Astrocyte of the cerebellum (primary cell): ENCODE measurements around the gene FXYD7.

Experiments used
- DNase-seq: peaks from one replicate; pipeline ENCODE4 v3.0.0-alpha.2; 2011; ENCODE audit warnings: low read depth
- H3K4me3 ChIP-seq: 2 replicates; pipeline ENCODE4 v1.5.1; 2011; ENCODE audit warnings: mild to moderate bottlenecking, low read depth, low read length, moderate library complexity
- CTCF ChIP-seq: IDR thresholded peaks from 2 replicates; pipeline ENCODE4 v1.5.1; 2012; ENCODE audit warnings: low read length, low read depth, moderate library complexity, mild to moderate bottlenecking; ENCODE audit errors: missing control alignments
- in situ Hi-C: cut with HindIII; loops from 2 replicates; pipeline ENCODE4 v1.10.0; 2017; ENCODE audit warnings: low sequenced_read_pairs

FXYD7 gene

GRCh38 chr19:35117799-35118198 is 25.3 kb upstream of the FXYD7 start:
- no peak for DNase-seq
- in situ Hi-C loops, result no loop called here
- TF ChIP-seq CTCF, result no peak
- H3K4me3 ChIP-seq, result no peak overlapping the region

- no peak overlapping the region for H3K4me3 ChIP-seq
- in situ Hi-C loops, result no loop called here
- no peak for TF ChIP-seq CTCF
- DNase-seq, result no peak
Observed at GRCh38 chr19:35118268-35119020, 24.6 kb upstream of the FXYD7 start.

GRCh38 chr19:35119091-35119490 is 24.0 kb upstream of the FXYD7 start:
- TF ChIP-seq CTCF, result no peak
- no peak for DNase-seq
- H3K4me3 ChIP-seq, result no peak overlapping the region
- in situ Hi-C loops, result no loop called here

GRCh38 chr19:35119578-35120155 is 23.4 kb upstream of the FXYD7 start:
- in situ Hi-C loops, result no loop called here
- no peak overlapping the region for H3K4me3 ChIP-seq

GRCh38 chr19:35120492-35120891 is 22.6 kb upstream of the FXYD7 start:
- DNase-seq, result peak; percentile 5
- H3K4me3 ChIP-seq, result no peak overlapping the region
- in situ Hi-C loops, result no loop called here
- TF ChIP-seq CTCF, result no peak

More at GRCh38 chr19:35119578-35120155, 23.4 kb upstream of the FXYD7 start:
- TF ChIP-seq CTCF, result no peak
- no peak for DNase-seq

GRCh38 chr19:35120898-35121297 is 22.2 kb upstream of the FXYD7 start:
- H3K4me3 ChIP-seq, result no peak overlapping the region
- no peak for TF ChIP-seq CTCF
- no peak for DNase-seq
- in situ Hi-C loops, result no loop called here
